Endodermal cell (in vitro differentiated cells): Measurements from ENCODE around the gene PRKCE. TPM values are rescaled to one million over a fixed set of nuclear protein-coding genes. Genes with fewer than 3 reads are reported as not detected.
A peak's percentile ranks its signal among the peaks of the same experiment; 100 is the strongest.

Experiments used
- DNase-seq: peaks from one replicate; pipeline ENCODE4 v3.0.0-alpha.2; 2017
- H3K27ac ChIP-seq: 2 replicates; pipeline ENCODE4 v1.5.1; 2013; ENCODE audit warnings: mild to moderate bottlenecking, low read depth, low read length, moderate library complexity
- H3K27me3 ChIP-seq: 2 replicates; pipeline ENCODE4 v1.6.1; 2013; ENCODE audit warnings: mild to moderate bottlenecking, low read length, moderate library complexity; ENCODE audit not compliant: insufficient read depth, control insufficient read depth, poor library complexity, severe bottlenecking
- H3K36me3 ChIP-seq: 2 replicates; pipeline ENCODE4 v1.7.0; 2013; ENCODE audit warnings: mild to moderate bottlenecking, low read length, moderate library complexity; ENCODE audit not compliant: control insufficient read depth, insufficient read depth
- H3K4me1 ChIP-seq: one replicate; pipeline ENCODE4 v1.7.0; 2013; ENCODE audit warnings: low read length; ENCODE audit not compliant: control insufficient read depth, insufficient read depth
- H3K4me3 ChIP-seq: 2 replicates; pipeline ENCODE4 v1.5.1; 2013; ENCODE audit warnings: mild to moderate bottlenecking, low read length, moderate library complexity
- H3K9ac ChIP-seq: 2 replicates; pipeline ENCODE4 v1.6.1; 2013; ENCODE audit warnings: mild to moderate bottlenecking, low read length, moderate library complexity; ENCODE audit not compliant: poor library complexity, severe bottlenecking; ENCODE audit errors: extremely low read depth
- H3K9me3 ChIP-seq: 2 replicates; pipeline ENCODE4 v1.6.1; 2013; ENCODE audit warnings: mild to moderate bottlenecking, low read length, moderate library complexity; ENCODE audit not compliant: control insufficient read depth
- H3K27ac Mint-ChIP-seq: 2 replicates; pipeline ENCODE4 v1.8.0; 2020; ENCODE audit warnings: mixed read lengths
- H3K27me3 Mint-ChIP-seq: 2 replicates; pipeline ENCODE4 v1.8.0; 2021; ENCODE audit warnings: mild to moderate bottlenecking, mixed read lengths; ENCODE audit not compliant: insufficient read depth
- H3K36me3 Mint-ChIP-seq: 2 replicates; pipeline ENCODE4 v1.8.0; 2020; ENCODE audit warnings: low read depth, mixed read lengths
- H3K4me1 Mint-ChIP-seq: 2 replicates; pipeline ENCODE4 v1.8.0; 2020; ENCODE audit warnings: mixed read lengths
- H3K4me3 Mint-ChIP-seq: 2 replicates; pipeline ENCODE4 v1.8.0; 2020; ENCODE audit warnings: mild to moderate bottlenecking, moderate library complexity, mixed read lengths
- H3K9me3 Mint-ChIP-seq: 2 replicates; pipeline ENCODE4 v1.8.0; 2020; ENCODE audit warnings: mild to moderate bottlenecking, mixed read lengths
- CTCF ChIP-seq: fragments of 200-600 bp; sonication (generic); conservative IDR thresholded peaks from 2 replicates; pipeline ENCODE4 v1.5.0; 2021; ENCODE audit warnings: antibody characterized with exemption, mild to moderate bottlenecking
- WGBS, 2 experiments: methylation state at CpG; one replicate each; pipeline versions ENCODE4 v1.1.5 to v1.1.7; 2013; ENCODE audit warnings: missing lambda C conversion rate in 2 of 2, mixed read lengths in 1 of 2; ENCODE audit not compliant: insufficient coverage in 1 of 2, insufficient read length in 1 of 2; 5-methylcytosine and 5-hydroxymethylcytosine counted together
- total RNA-seq, 2 donors: library from RNA; stranded (reverse); fragmentation: NEBNext Ultra II Directional in 1 of 2; extraction: Animal tissue kit (Norgen Biotek cat#: 25700) in 1 of 2; gene quantifications; 2 replicates in 1 of 2; 3 replicates in 1 of 2; pipeline ENCODE4 v1.2.1, GENCODE V29; 2021

Gene PRKCE
- total RNA-seq, 2 donors from 2014 or later = 1.4 to 1.7 TPM

GRCh38 chr2:45716915-45717314 lies 65.4 kb downstream of the PRKCE start:
- Mint-ChIP-seq H3K36me3 (no peaks in the 10 kb centered on the region), H3K27ac (no peak overlapping the region), H3K9me3 (no peaks in the 10 kb centered on the region), H3K4me1 (no peaks in the 10 kb centered on the region), H3K27me3 (peaks cover 18% of the 10 kb centered on the region), H3K4me3 (no peak overlapping the region)
- Histone ChIP-seq H3K27ac (no peak overlapping the region), H3K36me3 (no peaks in the 10 kb centered on the region), H3K4me3 (no peak overlapping the region), H3K9ac (no peak overlapping the region), H3K9me3 (no peaks in the 10 kb centered on the region), H3K27me3 (peaks cover 10% of the 10 kb centered on the region), H3K4me1 (no peaks in the 10 kb centered on the region)
- no peak for TF ChIP-seq CTCF
- no peak for DNase-seq

GRCh38 chr2:45720210-45720609 lies 68.7 kb downstream of the PRKCE start:
- H3K9ac ChIP-seq = no peak overlapping the region
- H3K9me3 ChIP-seq = no peaks in the 10 kb centered on the region
- no peaks in the 10 kb centered on the region for H3K36me3 ChIP-seq
- H3K4me1 Mint-ChIP-seq = peaks cover 2% of the 10 kb centered on the region
- H3K36me3 Mint-ChIP-seq = no peaks in the 10 kb centered on the region
- no peak overlapping the region for H3K4me3 ChIP-seq
- peaks cover 28% of the 10 kb centered on the region for H3K27me3 Mint-ChIP-seq
- peaks cover 27% of the 10 kb centered on the region for H3K27me3 ChIP-seq
- H3K4me3 Mint-ChIP-seq = no peak overlapping the region
- no peak overlapping the region for H3K27ac ChIP-seq
- no peak for DNase-seq
- H3K9me3 Mint-ChIP-seq = no peaks in the 10 kb centered on the region
- H3K27ac Mint-ChIP-seq = no peak overlapping the region
- 92% methylated on average over 6 of the region's 6 CpGs; no CpG with 5 or more reads in 1 of the 2 experiments for whole genome bisulfite sequencing, 2 experiments
- peak; percentile 23 for TF ChIP-seq CTCF
- no peaks in the 10 kb centered on the region for H3K4me1 ChIP-seq

- WGBS, 2 experiments = 92% methylated on average over 1 of the region's 1 CpG; no CpG with 5 or more reads in 1 of the 2 experiments
- no peaks in the 10 kb centered on the region for H3K9me3 Mint-ChIP-seq
These were observed 69.7 kb downstream of the PRKCE start for GRCh38 chr2:45721150-45721549.

More at GRCh38 chr2:45721150-45721549, 69.7 kb downstream of the PRKCE start:
- Histone ChIP-seq H3K9me3 (no peaks in the 10 kb centered on the region), H3K27me3 (peaks cover 30% of the 10 kb centered on the region), H3K4me3 (no peak overlapping the region), H3K4me1 (no peaks in the 10 kb centered on the region), H3K36me3 (no peaks in the 10 kb centered on the region), H3K9ac (no peak overlapping the region), H3K27ac (no peak overlapping the region)
- no peaks in the 10 kb centered on the region for H3K36me3 Mint-ChIP-seq
- H3K4me1 Mint-ChIP-seq = peaks cover 2% of the 10 kb centered on the region
- H3K27me3 Mint-ChIP-seq = peaks cover 36% of the 10 kb centered on the region
- no peak for DNase-seq
- H3K4me3 Mint-ChIP-seq = no peak overlapping the region
- TF ChIP-seq CTCF = no peak
- H3K27ac Mint-ChIP-seq = no peak overlapping the region
